Caco-2 (cell line): ENCODE results near the gene NUDCD3. TPM values are rescaled to one million over a fixed set of nuclear protein-coding genes. Genes with fewer than 3 reads are reported as not detected.

Experiments used
- BruUV-seq: library from RNA; stranded (reverse); fragments of 400-500 nt; replicated peaks from 2 replicates; lab custom pipeline; 2021; lab: Mats Ljungman, UMichigan
- CTCF ChIA-PET: fragments of 300-600 bp; sonication (Branson Sonifier 250); formaldehyde crosslinking; loops from one replicate; lab custom pipeline; 2022; ENCODE audit warnings: antibody characterized with exemption; lab: Charles Lee
- POLR2A ChIA-PET: fragments of 300-600 bp; sonication (Branson Sonifier 250); formaldehyde crosslinking; loops from one replicate; lab custom pipeline; 2022; ENCODE audit warnings: antibody characterized with exemption; lab: Charles Lee
- DNase-seq, 2 experiments: peaks; one replicate each; pipeline versions ENCODE4 v3.0.0 to v3.0.0-alpha.2; 2020 to 2022
- H3K27me3 ChIP-seq: replicated peaks from 2 replicates; pipeline ENCODE4 v1.6.0; 2011; ENCODE audit warnings: low read length; ENCODE audit not compliant: control insufficient read depth, insufficient read depth
- H3K36me3 ChIP-seq: 2 replicates; pipeline ENCODE4 v1.5.1; 2011; ENCODE audit warnings: low read length; ENCODE audit not compliant: control insufficient read depth, insufficient read depth
- H3K4me1 ChIP-seq: fragments of 250-450 bp; sonication (Bioruptor Pico); 2 replicates; pipeline ENCODE4 v1.5.1; 2020; ENCODE audit warnings: mild to moderate bottlenecking
- H3K4me3 ChIP-seq: 2 replicates; pipeline ENCODE4 v1.5.1; 2011; ENCODE audit warnings: low read depth, mild to moderate bottlenecking, control low read depth, low read length
- H3K9me3 ChIP-seq: fragments of 250-450 bp; sonication (Bioruptor Pico); 2 replicates; pipeline ENCODE4 v1.5.1; 2020; ENCODE audit warnings: mild to moderate bottlenecking, moderate library complexity
- H3K27ac Mint-ChIP-seq: one replicate; pipeline ENCODE4 v1.8.0; 2022; ENCODE audit warnings: mixed read lengths; ENCODE audit not compliant: unreplicated experiment
- H3K27me3 Mint-ChIP-seq: one replicate; pipeline ENCODE4 v1.8.0; 2022; ENCODE audit warnings: mixed read lengths; ENCODE audit not compliant: insufficient read depth, unreplicated experiment
- H3K36me3 Mint-ChIP-seq: one replicate; pipeline ENCODE4 v1.8.0; 2022; ENCODE audit warnings: mild to moderate bottlenecking, mixed read lengths; ENCODE audit not compliant: insufficient read depth, unreplicated experiment
- H3K4me1 Mint-ChIP-seq: one replicate; pipeline ENCODE4 v1.8.0; 2022; ENCODE audit warnings: low read depth, mixed read lengths; ENCODE audit not compliant: unreplicated experiment
- H3K4me3 Mint-ChIP-seq: one replicate; pipeline ENCODE4 v1.8.0; 2022; ENCODE audit warnings: mild to moderate bottlenecking, moderate library complexity, mixed read lengths; ENCODE audit not compliant: unreplicated experiment
- H3K9me3 Mint-ChIP-seq: one replicate; pipeline ENCODE4 v1.8.0; 2022; ENCODE audit warnings: mixed read lengths; ENCODE audit not compliant: unreplicated experiment
- intact Hi-C: fragments of 100-400 bp; cut with micrococcal nuclease; formaldehyde crosslinking; loops from one replicate; pipeline ENCODE4 v1.10.0; 2022; ENCODE audit not compliant: unreplicated experiment
- total RNA-seq: library from RNA; stranded (reverse); gene quantifications from 2 replicates; pipeline ENCODE4 v1.2.3, GENCODE V29; 2022
- TF ChIP-seq, protein P1 (sequence below), 2 experiments: fragments of 200-600 bp in 1 of 2; IDR thresholded peaks; 1 replicate in 1 of 2; 2 replicates in 1 of 2; pipeline versions ENCODE4 v1.5.1 to v1.8.0; 2011 to 2022; ENCODE audit warnings: antibody characterized with exemption in 1 of 2, control low read depth in 1 of 2, inconsistent platforms in 1 of 2, low read depth in 1 of 2, low read length in 1 of 2, mild to moderate bottlenecking in 1 of 2, moderate library complexity in 1 of 2; ENCODE audit not compliant: insufficient read depth in 1 of 2, severe bottlenecking in 1 of 2, unreplicated experiment in 1 of 2

Gene NUDCD3
- total RNA-seq, 1 experiment from 2014 or later: 116 TPM

DNA sequence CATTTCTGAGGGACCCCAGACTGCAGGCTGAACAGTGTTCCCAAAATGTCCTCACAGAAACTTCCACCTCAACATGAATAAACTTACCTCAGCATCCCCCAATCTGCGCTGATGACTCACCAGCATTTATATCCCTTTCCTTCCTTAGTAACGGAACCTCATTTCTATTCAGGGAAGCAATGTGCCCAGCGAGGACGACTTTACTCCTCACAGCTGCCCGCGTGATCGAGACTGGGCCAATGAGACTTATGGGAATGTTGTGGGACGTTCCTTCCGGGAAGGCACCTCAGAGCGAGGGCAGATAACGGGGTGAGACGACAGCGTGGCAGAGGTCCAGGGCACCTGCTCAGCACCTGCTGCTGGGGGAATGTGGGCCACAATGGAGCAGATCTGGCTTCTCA lies 91.9 kb downstream of the NUDCD3 start:
- H3K4me1 ChIP-seq: no peaks in the 10 kb centered on the region
- no peak for DNase-seq
- no peaks in the 10 kb centered on the region for H3K9me3 Mint-ChIP-seq

DNA sequence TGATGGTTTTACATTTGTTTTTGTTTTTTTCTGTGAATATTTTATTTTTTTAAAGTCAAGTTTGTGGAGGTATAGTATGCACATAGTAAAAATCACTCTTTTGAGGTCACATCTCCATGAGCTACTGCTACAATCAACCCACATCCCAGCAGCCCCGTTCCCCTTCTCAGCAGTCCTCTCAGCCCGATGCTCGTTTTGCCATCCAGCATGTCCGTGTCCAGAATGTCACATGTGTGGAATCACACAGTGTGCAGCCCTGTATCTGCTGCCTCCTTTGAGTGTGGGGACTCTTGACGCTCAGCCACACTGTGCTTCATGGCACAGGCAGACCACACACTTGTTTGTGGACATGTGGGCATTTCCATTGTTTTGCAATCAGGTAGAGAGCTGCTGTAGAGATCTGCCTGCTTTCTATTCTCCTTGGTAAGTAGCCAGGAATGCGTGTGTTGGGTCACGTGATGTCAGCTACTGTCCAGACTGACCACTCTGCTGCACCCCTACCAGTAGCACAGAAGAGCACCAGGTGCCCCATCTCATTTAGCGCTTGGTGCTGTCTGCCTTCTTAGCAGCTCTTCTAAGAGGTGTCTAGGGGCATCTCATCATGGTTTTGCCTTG lies 93.4 kb downstream of the NUDCD3 start:
- Histone ChIP-seq H3K4me3 (no peak overlapping the region), H3K36me3 (peaks cover 2% of the 10 kb centered on the region), H3K4me1 (no peaks in the 10 kb centered on the region), H3K9me3 (no peaks in the 10 kb centered on the region), H3K27me3 (no peaks in the 10 kb centered on the region)
- CTCF ChIA-PET: no interaction called here
- Mint-ChIP-seq H3K36me3 (peaks cover 14% of the 10 kb centered on the region), H3K4me1 (no peaks in the 10 kb centered on the region), H3K27ac (no peak overlapping the region), H3K27me3 (no peaks in the 10 kb centered on the region), H3K4me3 (no peak overlapping the region), H3K9me3 (no peaks in the 10 kb centered on the region)
- no TSS peak for BruUV-seq
- POLR2A ChIA-PET: no interaction called here
- DNase-seq: no peak
- intact Hi-C loops: no loop called here
- TF ChIP-seq, protein P1, sequence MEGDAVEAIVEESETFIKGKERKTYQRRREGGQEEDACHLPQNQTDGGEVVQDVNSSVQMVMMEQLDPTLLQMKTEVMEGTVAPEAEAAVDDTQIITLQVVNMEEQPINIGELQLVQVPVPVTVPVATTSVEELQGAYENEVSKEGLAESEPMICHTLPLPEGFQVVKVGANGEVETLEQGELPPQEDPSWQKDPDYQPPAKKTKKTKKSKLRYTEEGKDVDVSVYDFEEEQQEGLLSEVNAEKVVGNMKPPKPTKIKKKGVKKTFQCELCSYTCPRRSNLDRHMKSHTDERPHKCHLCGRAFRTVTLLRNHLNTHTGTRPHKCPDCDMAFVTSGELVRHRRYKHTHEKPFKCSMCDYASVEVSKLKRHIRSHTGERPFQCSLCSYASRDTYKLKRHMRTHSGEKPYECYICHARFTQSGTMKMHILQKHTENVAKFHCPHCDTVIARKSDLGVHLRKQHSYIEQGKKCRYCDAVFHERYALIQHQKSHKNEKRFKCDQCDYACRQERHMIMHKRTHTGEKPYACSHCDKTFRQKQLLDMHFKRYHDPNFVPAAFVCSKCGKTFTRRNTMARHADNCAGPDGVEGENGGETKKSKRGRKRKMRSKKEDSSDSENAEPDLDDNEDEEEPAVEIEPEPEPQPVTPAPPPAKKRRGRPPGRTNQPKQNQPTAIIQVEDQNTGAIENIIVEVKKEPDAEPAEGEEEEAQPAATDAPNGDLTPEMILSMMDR (IDR thresholded peaks at IDR 0.05; ENCODE audit: insufficient read depth in 1 of 2, low read depth in 1 of 2, low read length in 1 of 2, severe bottlenecking in 1 of 2, unreplicated experiment in 1 of 2): no peak

More for the DNA sequence above, 91.9 kb downstream of the NUDCD3 start:
- Mint-ChIP-seq H3K36me3 (peaks cover 14% of the 10 kb centered on the region), H3K27me3 (no peaks in the 10 kb centered on the region), H3K4me3 (no peak overlapping the region), H3K4me1 (no peaks in the 10 kb centered on the region), H3K27ac (no peak overlapping the region)
- no peaks in the 10 kb centered on the region for H3K9me3 ChIP-seq
- H3K27me3 ChIP-seq: no peaks in the 10 kb centered on the region
- POLR2A ChIA-PET: no interaction called here
- CTCF ChIA-PET: no interaction called here
- intact Hi-C loops: no loop called here
- H3K4me3 ChIP-seq: no peak overlapping the region
- peaks cover 2% of the 10 kb centered on the region for H3K36me3 ChIP-seq
- no TSS peak for BruUV-seq
- TF ChIP-seq, protein P1 (IDR thresholded peaks at IDR 0.05; ENCODE audit: insufficient read depth in 1 of 2, low read depth in 1 of 2, low read length in 1 of 2, severe bottlenecking in 1 of 2, unreplicated experiment in 1 of 2): no peak

DNA sequence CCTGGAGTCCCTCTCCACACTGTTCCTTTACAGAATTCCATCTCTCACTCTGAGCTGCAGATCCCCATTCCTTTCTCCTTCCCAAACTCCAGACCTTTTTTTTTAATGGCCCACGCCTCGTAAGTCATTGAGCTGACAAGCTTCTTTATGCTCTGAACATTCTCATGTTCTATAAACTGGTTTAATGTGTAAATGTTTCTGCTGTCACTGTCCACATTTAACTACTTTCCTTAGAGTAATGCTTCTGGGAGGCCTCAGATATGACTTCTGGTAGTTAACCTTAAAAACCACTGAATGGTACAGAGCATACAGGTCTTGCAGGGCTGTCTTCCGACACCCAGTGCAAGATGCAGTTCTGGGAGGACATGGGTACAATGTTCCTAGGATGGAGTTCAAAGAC lies 94.0 kb downstream of the NUDCD3 start:
- no peak overlapping the region for H3K27ac Mint-ChIP-seq
- no peak for DNase-seq
- CTCF ChIA-PET: no interaction called here
- H3K36me3 Mint-ChIP-seq: peaks cover 13% of the 10 kb centered on the region
- no TSS peak for BruUV-seq
- POLR2A ChIA-PET: no interaction called here
- TF ChIP-seq, protein P1 (IDR thresholded peaks at IDR 0.05; ENCODE audit: insufficient read depth in 1 of 2, low read depth in 1 of 2, low read length in 1 of 2, severe bottlenecking in 1 of 2, unreplicated experiment in 1 of 2): no peak
- no peaks in the 10 kb centered on the region for H3K27me3 Mint-ChIP-seq
- no peaks in the 10 kb centered on the region for H3K4me1 ChIP-seq
- H3K27me3 ChIP-seq: no peaks in the 10 kb centered on the region
- H3K9me3 ChIP-seq: no peaks in the 10 kb centered on the region
- peaks cover 3% of the 10 kb centered on the region for H3K36me3 ChIP-seq
- no peaks in the 10 kb centered on the region for H3K4me1 Mint-ChIP-seq
- no peak overlapping the region for H3K4me3 Mint-ChIP-seq
- no peak overlapping the region for H3K4me3 ChIP-seq
- intact Hi-C loops: no loop called here
- H3K9me3 Mint-ChIP-seq: no peaks in the 10 kb centered on the region
